ENCODE data around the gene TRIM39.

Gene TRIM39

DNA sequence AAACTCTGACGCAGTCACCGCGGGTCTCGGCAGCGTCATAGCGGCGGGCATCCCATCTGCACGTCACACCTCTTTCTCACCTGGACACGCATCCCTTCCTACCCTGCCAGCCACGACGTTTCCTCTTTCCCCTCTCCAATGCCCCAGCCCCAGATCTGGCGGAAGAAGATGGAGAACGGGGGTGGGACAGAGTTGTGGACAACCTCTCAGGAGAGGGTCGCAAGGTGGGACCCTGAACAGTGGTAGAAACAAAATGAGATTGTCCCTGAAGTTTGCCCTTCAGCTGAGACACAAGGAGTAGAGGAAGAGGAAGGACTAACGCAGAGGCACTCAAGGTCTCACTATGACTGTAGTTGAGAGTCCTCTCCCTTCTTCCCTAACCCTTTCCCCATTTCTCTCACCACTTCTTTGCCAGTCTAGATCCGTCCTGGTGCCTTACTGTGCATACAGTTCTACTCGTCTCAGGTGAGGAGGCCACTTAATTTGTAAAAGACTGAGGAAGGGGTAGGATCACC lies 562 bp downstream of the TRIM39 start:
- no peak for DNase-seq (ENCODE audit: low spot score)

DNA sequence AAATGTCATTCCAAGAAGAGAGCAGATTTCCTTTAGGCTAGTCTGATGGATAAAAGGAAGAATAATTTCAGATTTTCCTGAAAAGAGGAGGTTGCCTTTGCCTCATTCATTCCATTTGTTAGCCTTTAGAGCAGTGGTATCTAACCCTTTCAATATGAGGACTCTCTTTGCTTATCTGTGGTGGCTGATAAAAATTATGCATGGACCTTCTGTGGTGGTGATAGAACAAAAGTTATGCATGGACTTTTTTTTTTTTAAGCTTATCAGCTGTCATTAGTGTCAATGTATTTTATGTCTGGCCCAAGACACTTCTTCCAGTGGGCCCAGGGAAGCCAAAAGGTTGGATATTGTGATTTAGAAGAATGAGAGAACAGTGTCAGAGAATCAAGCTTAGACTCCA lies 1.7 kb downstream of the TRIM39 start:
- no peak for DNase-seq (ENCODE audit: low spot score)

DNA sequence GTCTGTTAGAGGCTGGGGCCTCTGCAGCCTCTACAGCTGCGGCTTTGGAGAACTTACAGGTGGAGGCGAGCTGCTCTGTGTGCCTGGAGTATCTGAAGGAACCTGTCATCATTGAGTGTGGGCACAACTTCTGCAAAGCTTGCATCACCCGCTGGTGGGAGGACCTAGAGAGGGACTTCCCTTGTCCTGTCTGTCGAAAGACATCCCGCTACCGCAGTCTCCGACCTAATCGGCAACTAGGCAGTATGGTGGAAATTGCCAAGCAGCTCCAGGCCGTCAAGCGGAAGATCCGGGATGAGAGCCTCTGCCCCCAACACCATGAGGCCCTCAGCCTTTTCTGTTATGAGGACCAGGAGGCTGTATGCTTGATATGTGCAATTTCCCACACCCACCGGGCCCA lies 2.6 kb downstream of the TRIM39 start:
- DNase-seq (ENCODE audit: low spot score) = no peak

GRCh38 chr6:30331981-30332380 lies 5.3 kb downstream of the TRIM39 start:
- no peak for DNase-seq (ENCODE audit: low spot score)

GRCh38 chr6:30334075-30334783 lies 7.5 kb downstream of the TRIM39 start:
- DNase-seq (ENCODE audit: low spot score) = no peak

- no peak for DNase-seq (ENCODE audit: low spot score)
These were observed 13.9 kb downstream of the TRIM39 start for GRCh38 chr6:30340589-30341054.

- no peak for DNase-seq (ENCODE audit: low spot score)
These were observed 14.5 kb downstream of the TRIM39 start for GRCh38 chr6:30341218-30341617.

DNA sequence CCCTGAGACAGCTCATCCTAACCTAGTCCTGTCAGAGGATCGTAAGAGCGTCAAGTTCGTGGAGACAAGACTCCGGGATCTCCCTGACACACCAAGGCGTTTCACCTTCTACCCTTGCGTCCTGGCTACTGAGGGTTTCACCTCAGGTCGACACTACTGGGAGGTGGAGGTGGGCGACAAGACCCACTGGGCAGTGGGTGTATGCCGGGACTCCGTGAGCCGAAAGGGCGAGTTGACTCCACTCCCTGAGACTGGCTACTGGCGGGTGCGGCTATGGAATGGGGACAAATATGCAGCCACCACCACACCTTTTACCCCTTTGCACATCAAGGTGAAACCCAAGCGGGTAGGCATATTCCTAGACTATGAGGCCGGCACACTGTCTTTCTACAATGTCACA lies 15.0 kb downstream of the TRIM39 start:
- DNase-seq (ENCODE audit: low spot score) = no peak

DNA sequence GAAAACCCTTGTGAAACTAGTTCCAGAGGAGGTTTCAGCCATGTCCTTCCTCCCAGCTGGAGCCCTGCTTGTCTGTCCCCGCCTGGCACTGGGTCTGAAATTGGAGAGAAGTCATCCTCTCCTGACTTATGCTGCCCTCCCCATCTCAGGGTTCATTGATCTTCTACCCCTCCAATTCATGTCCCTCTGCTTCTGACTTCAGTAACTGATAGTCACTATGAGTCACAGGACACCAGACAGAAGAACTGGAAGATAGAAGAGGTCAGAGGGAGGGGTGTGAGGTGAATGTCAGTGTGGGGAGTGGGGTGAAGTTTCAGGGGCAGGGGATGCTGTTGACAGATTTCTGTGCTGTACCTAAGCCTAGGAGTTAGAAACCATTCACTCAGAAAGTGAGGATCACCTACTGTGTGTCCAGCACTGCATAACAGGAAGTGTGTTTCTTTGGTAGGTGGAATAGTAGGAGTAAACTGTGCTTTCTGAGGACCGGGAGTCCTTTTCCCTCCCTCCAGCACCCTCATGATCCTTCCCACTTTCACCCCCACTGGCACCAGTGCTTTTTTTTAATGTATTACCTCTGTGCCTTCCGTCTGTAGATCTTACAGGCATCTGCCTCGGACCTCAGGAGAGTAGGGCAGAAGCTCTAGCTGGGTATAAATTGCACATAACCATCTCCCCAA lies 17.6 kb downstream of the TRIM39 start:
- DNase-seq (ENCODE audit: low spot score) = no peak

GRCh38 chr6:30344868-30345671 lies 18.3 kb downstream of the TRIM39 start, which contains the start of gene RPP21:
TSS of gene RPP21 (plus strand) at chr6:30345156. CDS start at chr6:30345172, 16 bp downstream.
- DNase-seq (ENCODE audit: low spot score) = peak; percentile 86

GRCh38 chr6:30345852-30346251 lies 19.1 kb downstream of the TRIM39 start:
- DNase-seq (ENCODE audit: low spot score) = no peak

DNA sequence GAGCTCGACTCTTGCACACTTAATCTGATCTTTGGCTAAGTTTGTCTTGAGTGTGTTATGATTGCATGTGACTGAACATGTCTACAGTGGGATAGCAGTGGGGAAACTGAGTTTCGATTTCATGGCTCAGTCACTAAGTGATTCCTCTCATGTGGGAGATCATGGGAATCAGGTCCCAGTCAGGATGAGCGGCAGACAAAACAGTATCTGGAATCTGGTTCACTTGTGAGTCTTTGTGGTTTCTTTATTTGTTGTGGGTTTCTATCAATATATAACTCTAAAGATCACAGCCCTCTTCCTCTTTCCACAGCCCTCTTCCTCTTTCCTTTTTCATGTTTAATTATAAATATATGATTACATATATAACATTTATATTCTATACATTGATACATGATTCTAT lies 22.2 kb downstream of the TRIM39 start:
- no peak for DNase-seq (ENCODE audit: low spot score)

GRCh38 chr6:30349421-30350177 lies 22.9 kb downstream of the TRIM39 start:
- DNase-seq (ENCODE audit: low spot score) = peak; percentile 60

- peak; percentile 64 for DNase-seq (ENCODE audit: low spot score)
These were observed 23.8 kb downstream of the TRIM39 start for GRCh38 chr6:30350524-30350923.

DNA sequence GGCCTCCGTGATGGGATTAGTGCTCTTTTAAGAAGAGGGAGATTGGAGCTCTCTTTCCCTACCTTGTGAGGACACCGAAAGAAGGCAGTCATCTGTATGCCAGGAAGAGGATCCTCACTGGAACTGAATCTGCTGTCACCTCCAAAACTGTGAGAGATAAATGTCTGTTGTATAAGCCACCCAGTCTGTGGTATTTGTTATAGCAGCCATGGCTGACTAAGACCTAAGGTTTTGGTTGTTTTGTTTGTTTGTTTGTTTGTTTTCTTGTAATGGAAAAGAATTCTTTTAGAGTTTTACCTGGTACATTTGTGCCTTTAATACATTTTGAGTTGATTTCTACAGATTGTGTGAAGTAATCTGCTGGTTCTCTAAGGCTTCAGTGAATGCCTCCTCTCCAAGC lies 25.8 kb downstream of the TRIM39 start:
- no peak for DNase-seq (ENCODE audit: low spot score)

DNA sequence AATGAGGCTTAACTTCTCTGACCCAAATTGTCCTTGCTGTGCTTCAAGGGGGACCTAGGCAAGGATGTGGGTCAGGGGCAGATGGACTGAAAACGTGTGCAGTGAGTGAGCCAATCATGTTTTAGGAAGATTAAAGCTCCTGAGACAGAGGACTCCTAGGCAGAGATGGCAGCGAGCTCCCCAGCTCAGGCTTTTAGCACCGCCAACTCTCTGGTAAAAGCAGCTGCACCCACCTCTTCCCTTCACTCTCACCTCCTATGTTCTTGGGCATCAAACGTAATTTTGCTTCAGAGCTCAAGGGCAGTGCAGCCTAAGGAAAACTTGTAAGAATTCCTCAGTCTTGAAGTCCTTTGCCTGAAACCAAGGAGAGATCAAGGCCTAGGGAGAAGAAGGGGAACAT lies 28.6 kb downstream of the TRIM39 start:
- DNase-seq (ENCODE audit: low spot score) = no peak

DNA sequence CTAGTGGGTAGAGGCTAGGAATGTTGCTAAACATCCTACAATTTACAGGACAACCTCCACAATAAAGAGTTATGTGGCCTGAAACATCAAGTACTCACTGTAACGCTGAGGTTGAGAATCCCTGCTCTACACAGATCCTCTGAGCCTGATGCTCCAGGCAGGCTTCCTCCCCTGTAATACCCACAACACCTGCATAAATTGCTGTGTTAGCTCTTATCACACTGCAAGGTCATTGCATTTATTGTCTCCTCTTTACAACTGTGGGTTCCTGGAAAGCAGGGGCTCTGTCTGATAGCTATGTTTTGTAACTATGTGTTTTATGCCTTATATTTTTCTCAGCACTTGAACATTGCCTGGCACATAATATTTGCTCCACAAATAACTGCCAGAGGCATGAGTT lies 29.8 kb downstream of the TRIM39 start:
- DNase-seq (ENCODE audit: low spot score) = no peak

- peak; percentile 46 for DNase-seq (ENCODE audit: low spot score)
These were observed 31.2 kb downstream of the TRIM39 start for GRCh38 chr6:30357678-30358540.

GRCh38 chr6:30359276-30359675 lies 32.5 kb downstream of the TRIM39 start:
- DNase-seq (ENCODE audit: low spot score) = no peak

DNA sequence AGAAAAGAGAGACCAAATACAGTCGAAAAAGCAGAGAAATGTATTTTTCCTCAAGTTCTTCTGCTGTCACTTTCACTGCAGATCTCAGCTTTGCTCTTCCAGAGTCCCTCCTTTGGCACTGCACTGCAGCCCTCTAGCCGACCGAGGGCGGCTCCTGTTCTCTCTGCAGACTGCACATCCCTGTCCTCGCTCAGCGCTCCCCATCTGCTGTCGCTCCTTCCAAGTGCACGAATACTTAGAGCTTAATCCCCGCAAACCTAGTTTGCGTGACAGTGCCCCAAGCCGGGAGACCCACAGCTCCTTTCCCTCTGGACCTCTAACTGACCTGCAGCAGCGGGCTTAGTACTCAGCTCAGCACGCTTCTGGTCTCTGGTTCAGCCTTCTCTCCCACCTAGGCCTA lies 33.4 kb downstream of the TRIM39 start:
- DNase-seq (ENCODE audit: low spot score) = no peak

GRCh38 chr6:30361661-30362060 lies 34.9 kb downstream of the TRIM39 start:
- DNase-seq (ENCODE audit: low spot score) = no peak

Measured in activated CD4-positive, alpha-beta T cell treated with anti-CD3 and anti-CD28 coated beads, Interleukin-2, Interleukin-4, amounts not matched to agents 100 ng/mL and 50 ng/mL, durations not matched to agents 16 hours and 8 hours (primary cell).